ENCODE data around the gene FHDC1. TPM values are rescaled to one million over a fixed set of nuclear protein-coding genes. Genes with fewer than 3 reads are reported as not detected.

The FHDC1 gene
- total RNA-seq, 1 donor from 2014 or later: 1.5 TPM

DNA sequence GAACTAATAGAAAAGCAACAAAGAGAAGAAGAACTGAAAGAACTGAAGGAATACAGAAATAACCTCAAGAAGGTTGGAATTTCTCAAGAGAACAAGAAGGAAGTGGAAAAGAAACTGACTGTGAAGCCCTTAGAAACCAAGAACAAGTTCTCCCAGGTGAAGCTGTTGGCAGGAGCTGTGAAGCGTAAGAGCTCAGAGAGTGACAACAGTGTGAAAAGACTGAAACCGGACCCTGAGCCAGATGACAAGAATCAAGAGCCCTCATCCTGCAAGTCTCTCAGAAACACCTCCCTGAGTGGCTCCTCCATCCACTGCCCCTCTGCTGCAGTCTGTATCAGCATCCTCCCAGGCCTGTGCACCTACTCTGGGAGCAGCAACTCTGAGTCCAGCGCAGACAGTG lies 8.4 kb upstream of the FHDC1 start:
- no peak overlapping the region for H3K9ac ChIP-seq (ENCODE audit: low read length)
- H3K27ac Mint-ChIP-seq (ENCODE audit: unreplicated experiment): no peak overlapping the region

DNA sequence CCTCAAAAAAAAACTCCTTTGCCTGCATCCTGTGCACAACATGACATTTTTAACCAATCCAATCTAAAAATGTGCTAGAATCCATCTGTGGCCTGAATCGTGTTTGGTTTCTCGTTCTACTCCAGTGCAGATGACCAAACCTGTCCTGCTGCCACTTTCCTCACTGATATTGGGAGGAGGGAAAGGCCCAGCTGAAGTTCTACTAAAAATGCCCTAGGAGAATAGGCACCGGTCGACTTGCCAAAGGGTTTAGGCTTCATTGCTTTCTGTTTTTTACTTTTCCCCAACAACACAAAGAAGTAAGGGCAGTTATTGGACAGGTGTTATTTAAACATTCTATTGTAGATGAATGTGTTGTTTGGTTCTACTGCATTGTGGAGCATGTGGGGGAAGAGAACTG lies 7.8 kb upstream of the FHDC1 start:
- Histone ChIP-seq H3K27me3 (ENCODE audit: insufficient read depth, low read length) (no peaks in the 10 kb centered on the region), H3K4me2 (ENCODE audit: low read length) (no peak overlapping the region), H4K20me1 (ENCODE audit: insufficient read depth, low read length) (no peaks in the 10 kb centered on the region), H3K4me1 (ENCODE audit: insufficient read depth, low read length) (no peaks in the 10 kb centered on the region), H3K4me3 (ENCODE audit: insufficient read depth, low read depth, low read length) (no peak overlapping the region), H3K27ac (ENCODE audit: low read depth, low read length) (no peak overlapping the region), H3K79me2 (ENCODE audit: insufficient read depth, low read length) (no peaks in the 10 kb centered on the region), H3K36me3 (ENCODE audit: insufficient read depth, low read length) (no peaks in the 10 kb centered on the region), H3K9ac (ENCODE audit: low read length) (no peak overlapping the region), H3K9me3 (ENCODE audit: insufficient read depth, low read depth, low read length) (no peaks in the 10 kb centered on the region), H2AFZ (ENCODE audit: low read depth, low read length) (no peak overlapping the region)
- peaks cover 1% of the 10 kb centered on the region for H3K9me3 Mint-ChIP-seq (ENCODE audit: unreplicated experiment)
- H3K36me3 Mint-ChIP-seq (ENCODE audit: low read depth, unreplicated experiment): peaks cover 6% of the 10 kb centered on the region
- H3K27me3 Mint-ChIP-seq (ENCODE audit: low read depth, unreplicated experiment): peaks cover 11% of the 10 kb centered on the region
- DNase-seq (ENCODE audit: low read depth) (no peak), FAIRE-seq (no peak)
- TF ChIP-seq, protein P1, sequence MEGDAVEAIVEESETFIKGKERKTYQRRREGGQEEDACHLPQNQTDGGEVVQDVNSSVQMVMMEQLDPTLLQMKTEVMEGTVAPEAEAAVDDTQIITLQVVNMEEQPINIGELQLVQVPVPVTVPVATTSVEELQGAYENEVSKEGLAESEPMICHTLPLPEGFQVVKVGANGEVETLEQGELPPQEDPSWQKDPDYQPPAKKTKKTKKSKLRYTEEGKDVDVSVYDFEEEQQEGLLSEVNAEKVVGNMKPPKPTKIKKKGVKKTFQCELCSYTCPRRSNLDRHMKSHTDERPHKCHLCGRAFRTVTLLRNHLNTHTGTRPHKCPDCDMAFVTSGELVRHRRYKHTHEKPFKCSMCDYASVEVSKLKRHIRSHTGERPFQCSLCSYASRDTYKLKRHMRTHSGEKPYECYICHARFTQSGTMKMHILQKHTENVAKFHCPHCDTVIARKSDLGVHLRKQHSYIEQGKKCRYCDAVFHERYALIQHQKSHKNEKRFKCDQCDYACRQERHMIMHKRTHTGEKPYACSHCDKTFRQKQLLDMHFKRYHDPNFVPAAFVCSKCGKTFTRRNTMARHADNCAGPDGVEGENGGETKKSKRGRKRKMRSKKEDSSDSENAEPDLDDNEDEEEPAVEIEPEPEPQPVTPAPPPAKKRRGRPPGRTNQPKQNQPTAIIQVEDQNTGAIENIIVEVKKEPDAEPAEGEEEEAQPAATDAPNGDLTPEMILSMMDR (IDR thresholded peaks at IDR 0.05; ENCODE audit: insufficient read depth, low read depth, low read length): no peak
- no peak for TF ChIP-seq EZH2 (IDR thresholded peaks at IDR 0.05; ENCODE audit: insufficient read depth, low read length)
- no peak overlapping the region for H3K4me3 Mint-ChIP-seq (ENCODE audit: unreplicated experiment)
- H3K27ac Mint-ChIP-seq (ENCODE audit: unreplicated experiment): no peak overlapping the region
- H3K4me1 Mint-ChIP-seq (ENCODE audit: low read depth, unreplicated experiment): no peaks in the 10 kb centered on the region

More for the DNA sequence above, 8.4 kb upstream of the FHDC1 start:
- H3K27me3 ChIP-seq (ENCODE audit: insufficient read depth, low read length): no peaks in the 10 kb centered on the region
- H3K4me3 ChIP-seq (ENCODE audit: insufficient read depth, low read depth, low read length): no peak overlapping the region
- no peak overlapping the region for H2AFZ ChIP-seq (ENCODE audit: low read depth, low read length)
- H3K27ac ChIP-seq (ENCODE audit: low read depth, low read length): no peak overlapping the region
- no peaks in the 10 kb centered on the region for H3K9me3 ChIP-seq (ENCODE audit: insufficient read depth, low read depth, low read length)
- no peak overlapping the region for H3K4me3 Mint-ChIP-seq (ENCODE audit: unreplicated experiment)
- H3K36me3 Mint-ChIP-seq (ENCODE audit: low read depth, unreplicated experiment): peaks cover 6% of the 10 kb centered on the region
- no peaks in the 10 kb centered on the region for H3K4me1 Mint-ChIP-seq (ENCODE audit: low read depth, unreplicated experiment)
- H3K27me3 Mint-ChIP-seq (ENCODE audit: low read depth, unreplicated experiment): peaks cover 6% of the 10 kb centered on the region
- DNase-seq (ENCODE audit: low read depth) (no peak), FAIRE-seq (no peak)
- H3K4me1 ChIP-seq (ENCODE audit: insufficient read depth, low read length): no peaks in the 10 kb centered on the region
- no peaks in the 10 kb centered on the region for H3K79me2 ChIP-seq (ENCODE audit: insufficient read depth, low read length)
- no peaks in the 10 kb centered on the region for H4K20me1 ChIP-seq (ENCODE audit: insufficient read depth, low read length)
- TF ChIP-seq, protein P1 (IDR thresholded peaks at IDR 0.05; ENCODE audit: insufficient read depth, low read depth, low read length): no peak
- no peak for TF ChIP-seq EZH2 (IDR thresholded peaks at IDR 0.05; ENCODE audit: insufficient read depth, low read length)
- no peak overlapping the region for H3K4me2 ChIP-seq (ENCODE audit: low read length)
- no peaks in the 10 kb centered on the region for H3K36me3 ChIP-seq (ENCODE audit: insufficient read depth, low read length)
- peaks cover 1% of the 10 kb centered on the region for H3K9me3 Mint-ChIP-seq (ENCODE audit: unreplicated experiment)

DNA sequence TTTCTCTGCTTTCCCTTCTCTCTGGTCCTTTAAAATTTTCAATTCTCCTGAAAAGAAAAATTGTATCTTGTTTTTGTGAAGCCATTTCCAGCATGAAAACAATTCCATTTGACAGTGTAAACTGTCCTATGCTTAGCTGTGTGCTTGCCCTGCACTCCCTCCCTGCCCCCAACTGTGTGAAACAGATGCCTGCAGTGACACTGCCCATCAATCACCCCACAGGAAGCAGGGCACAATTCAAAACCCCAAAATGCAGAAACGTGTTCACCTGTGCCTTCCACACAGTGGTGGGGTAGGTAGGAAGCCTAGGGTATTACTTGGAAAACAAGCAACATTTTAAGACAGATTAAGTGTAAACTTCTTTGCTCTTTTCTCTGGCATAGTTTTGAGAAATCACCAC lies 6.2 kb upstream of the FHDC1 start:
- Histone ChIP-seq H3K27ac (ENCODE audit: low read depth, low read length) (no peak overlapping the region), H3K4me1 (ENCODE audit: insufficient read depth, low read length) (no peaks in the 10 kb centered on the region), H3K36me3 (ENCODE audit: insufficient read depth, low read length) (no peaks in the 10 kb centered on the region), H4K20me1 (ENCODE audit: insufficient read depth, low read length) (no peaks in the 10 kb centered on the region), H2AFZ (ENCODE audit: low read depth, low read length) (no peak overlapping the region), H3K4me3 (ENCODE audit: insufficient read depth, low read depth, low read length) (no peak overlapping the region), H3K4me2 (ENCODE audit: low read length) (no peak overlapping the region), H3K9ac (ENCODE audit: low read length) (no peak overlapping the region), H3K79me2 (ENCODE audit: insufficient read depth, low read length) (no peaks in the 10 kb centered on the region), H3K27me3 (ENCODE audit: insufficient read depth, low read length) (peaks cover 8% of the 10 kb centered on the region), H3K9me3 (ENCODE audit: insufficient read depth, low read depth, low read length) (no peaks in the 10 kb centered on the region)
- Mint-ChIP-seq H3K27ac (ENCODE audit: unreplicated experiment) (no peak overlapping the region), H3K4me3 (ENCODE audit: unreplicated experiment) (no peak overlapping the region), H3K9me3 (ENCODE audit: unreplicated experiment) (peaks cover 1% of the 10 kb centered on the region), H3K27me3 (ENCODE audit: low read depth, unreplicated experiment) (peaks cover 11% of the 10 kb centered on the region), H3K4me1 (ENCODE audit: low read depth, unreplicated experiment) (no peaks in the 10 kb centered on the region), H3K36me3 (ENCODE audit: low read depth, unreplicated experiment) (peaks cover 6% of the 10 kb centered on the region)
- DNase-seq (ENCODE audit: low read depth): no peak
- TF ChIP-seq EZH2 (IDR thresholded peaks at IDR 0.05; ENCODE audit: insufficient read depth, low read length): no peak
- TF ChIP-seq, protein P1 (IDR thresholded peaks at IDR 0.05; ENCODE audit: insufficient read depth, low read depth, low read length): no peak
- FAIRE-seq: no peak

All from astrocyte (in vitro differentiated cells and primary cell).